Smooth muscle cell (in vitro differentiated cells): ENCODE measurements around the gene RAB7A. TPM values are rescaled to one million over a fixed set of nuclear protein-coding genes. Genes with fewer than 3 reads are reported as not detected.

Source experiments
- DNase-seq: peaks from one replicate; lab custom pipeline; 2025; ENCODE audit not compliant: unreplicated experiment; lab: John Stamatoyannopoulos, UW
- H2AFZ ChIP-seq: fragments of 200-600 bp; sonication (generic); 2 replicates; pipeline ENCODE4 v1.6.0; 2016; ENCODE audit warnings: antibody characterized with exemption, low read depth, mild to moderate bottlenecking
- H3F3A ChIP-seq: fragments of 200-600 bp; sonication (generic); 2 replicates; pipeline ENCODE4 v1.6.0; 2017; ENCODE audit warnings: antibody characterized with exemption, low read depth
- H3K27ac ChIP-seq: fragments of 200-600 bp; sonication (generic); 2 replicates; pipeline ENCODE4 v1.5.1; 2016; ENCODE audit warnings: low read depth, mild to moderate bottlenecking
- H3K27me3 ChIP-seq: fragments of 200-600 bp; sonication (generic); 2 replicates; pipeline ENCODE4 v1.6.1; 2016; ENCODE audit warnings: low read depth, mild to moderate bottlenecking
- H3K36me3 ChIP-seq: fragments of 200-600 bp; sonication (generic); 2 replicates; pipeline ENCODE4 v1.5.1; 2016; ENCODE audit warnings: low read depth
- H3K4me1 ChIP-seq: fragments of 200-600 bp; sonication (generic); 2 replicates; pipeline ENCODE4 v1.5.1; 2016; ENCODE audit warnings: low read depth
- H3K4me2 ChIP-seq: fragments of 200-600 bp; sonication (generic); 2 replicates; pipeline ENCODE4 v1.6.0; 2016; ENCODE audit warnings: mild to moderate bottlenecking
- H3K4me3 ChIP-seq: fragments of 200-600 bp; sonication (generic); 2 replicates; pipeline ENCODE4 v1.5.1; 2016; ENCODE audit warnings: mild to moderate bottlenecking
- H3K79me2 ChIP-seq: fragments of 200-600 bp; sonication (generic); 2 replicates; pipeline ENCODE4 v1.6.0; 2016; ENCODE audit warnings: low read depth, mild to moderate bottlenecking
- H3K9ac ChIP-seq: fragments of 200-600 bp; sonication (generic); 2 replicates; pipeline ENCODE4 v1.6.0; 2016; ENCODE audit warnings: low read depth
- H3K9me3 ChIP-seq: fragments of 200-600 bp; sonication (generic); replicated peaks from 2 replicates; pipeline ENCODE4 v1.5.1; 2016; ENCODE audit warnings: low read depth
- H4K20me1 ChIP-seq: fragments of 200-600 bp; sonication (generic); 2 replicates; pipeline ENCODE4 v1.6.0; 2016; ENCODE audit warnings: low read depth
- CTCF ChIP-seq: fragments of 200-600 bp; sonication (generic); IDR thresholded peaks from 2 replicates; pipeline ENCODE4 v1.5.1; 2017; ENCODE audit warnings: borderline replicate concordance, mild to moderate bottlenecking, antibody characterized with exemption; ENCODE audit not compliant: insufficient read depth, poor library complexity, severe bottlenecking
- WGBS: methylation state at CpG from one replicate; pipeline ENCODE4 v1.1.7; 2016; ENCODE audit warnings: low lambda C conversion rate; 5-methylcytosine and 5-hydroxymethylcytosine counted together
- polyA plus RNA-seq: library from polyadenylated mRNA; unstranded; fragments of >200 nt; fragmentation: Nextera tagmentation; extraction: Ambion mirVana; gene quantifications from 2 replicates; pipeline ENCODE4 v1.2.1, GENCODE V29; 2016
- total RNA-seq: library from RNA; depleted of rRNA; stranded (reverse); fragments of >200 nt; gene quantifications from 2 replicates; pipeline ENCODE4 v1.2.3, GENCODE V29; 2014

RAB7A gene
- total and polyA plus RNA-seq, 2 experiments from 2014 or later: 103 to 169 TPM

- Histone ChIP-seq H3K9ac (no peak overlapping the region), H2AFZ (no peak overlapping the region), H3K27ac (no peak overlapping the region), H3K27me3 (no peaks in the 10 kb centered on the region), H3K4me2 (no peak overlapping the region), H3K4me3 (no peak overlapping the region), H3K79me2 (no peaks in the 10 kb centered on the region), H3F3A (no peaks in the 10 kb centered on the region), H4K20me1 (peaks cover 3% of the 10 kb centered on the region), H3K36me3 (peaks cover 11% of the 10 kb centered on the region), H3K9me3 (no peaks in the 10 kb centered on the region), H3K4me1 (no peaks in the 10 kb centered on the region)
- WGBS: 93% methylated on average over 5 of the region's 5 CpGs
- no peak for TF ChIP-seq CTCF
- DNase-seq: no peak
These were observed 92.3 kb downstream of the RAB7A start for GRCh38 chr3:128818186-128818787.

- 98% methylated on average over 7 of the region's 7 CpGs for WGBS
- H3K9ac ChIP-seq: no peak overlapping the region
- no peak overlapping the region for H3K4me3 ChIP-seq
- H3K4me2 ChIP-seq: no peak overlapping the region
- H2AFZ ChIP-seq: no peak overlapping the region
- no peaks in the 10 kb centered on the region for H3K9me3 ChIP-seq
- H4K20me1 ChIP-seq: peaks cover 3% of the 10 kb centered on the region
- H3K27me3 ChIP-seq: no peaks in the 10 kb centered on the region
- no peak overlapping the region for H3K27ac ChIP-seq
- no peaks in the 10 kb centered on the region for H3F3A ChIP-seq
- peaks cover 6% of the 10 kb centered on the region for H3K36me3 ChIP-seq
- DNase-seq: no peak
- H3K79me2 ChIP-seq: no peaks in the 10 kb centered on the region
- TF ChIP-seq CTCF: no peak
- H3K4me1 ChIP-seq: no peaks in the 10 kb centered on the region
These were observed 94.4 kb downstream of the RAB7A start for GRCh38 chr3:128820252-128820839.

DNA sequence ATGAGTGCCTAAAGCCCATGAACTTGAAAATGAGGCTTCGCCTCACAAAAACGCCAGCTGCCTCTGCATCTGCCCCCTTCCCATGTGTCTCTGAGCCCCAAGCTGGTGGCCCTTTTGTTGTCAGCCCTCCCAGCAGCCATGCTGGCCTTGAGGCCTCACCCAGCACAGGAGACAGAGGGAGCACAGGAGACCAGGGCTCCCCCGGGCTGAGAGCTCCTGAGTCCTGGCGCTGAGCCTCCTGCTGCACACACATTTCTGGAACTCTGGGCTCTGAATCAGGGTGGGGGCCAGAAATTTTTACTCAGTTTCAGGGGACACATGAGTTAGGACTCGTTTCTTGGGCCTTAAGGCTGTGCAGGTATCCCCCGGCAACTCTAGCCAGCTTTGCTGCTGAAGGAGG, 97.0 kb downstream of the RAB7A start:
- Histone ChIP-seq H3F3A (no peaks in the 10 kb centered on the region), H3K4me3 (no peak overlapping the region), H3K36me3 (no peaks in the 10 kb centered on the region), H2AFZ (no peak overlapping the region), H3K27me3 (no peaks in the 10 kb centered on the region), H4K20me1 (no peaks in the 10 kb centered on the region), H3K9ac (no peak overlapping the region), H3K9me3 (no peaks in the 10 kb centered on the region), H3K4me1 (no peaks in the 10 kb centered on the region), H3K4me2 (no peak overlapping the region), H3K79me2 (no peaks in the 10 kb centered on the region), H3K27ac (no peak overlapping the region)
- TF ChIP-seq CTCF: no peak
- DNase-seq: no peak
- WGBS: 96% methylated on average over 6 of the region's 6 CpGs

GRCh38 chr3:128823631-128824030, 97.6 kb downstream of the RAB7A start:
- H3F3A ChIP-seq: no peaks in the 10 kb centered on the region
- TF ChIP-seq CTCF: no peak
- no peaks in the 10 kb centered on the region for H3K9me3 ChIP-seq
- H3K4me3 ChIP-seq: no peak overlapping the region
- no peaks in the 10 kb centered on the region for H3K79me2 ChIP-seq
- WGBS: 92% methylated on average over 3 of the region's 3 CpGs
- no peak overlapping the region for H3K27ac ChIP-seq
- H3K27me3 ChIP-seq: no peaks in the 10 kb centered on the region
- H3K4me1 ChIP-seq: no peaks in the 10 kb centered on the region
- no peak overlapping the region for H3K4me2 ChIP-seq
- DNase-seq: no peak
- H3K9ac ChIP-seq: no peak overlapping the region
- H4K20me1 ChIP-seq: no peaks in the 10 kb centered on the region
- no peak overlapping the region for H2AFZ ChIP-seq
- H3K36me3 ChIP-seq: no peaks in the 10 kb centered on the region
